ENCODE measurements around the gene SENP2.
"Not testable (repeated sequence)": the region's sequence is repeated elsewhere in the genome, so short reads cannot be mapped to it uniquely, and the experiment has no call there.

DNA sequence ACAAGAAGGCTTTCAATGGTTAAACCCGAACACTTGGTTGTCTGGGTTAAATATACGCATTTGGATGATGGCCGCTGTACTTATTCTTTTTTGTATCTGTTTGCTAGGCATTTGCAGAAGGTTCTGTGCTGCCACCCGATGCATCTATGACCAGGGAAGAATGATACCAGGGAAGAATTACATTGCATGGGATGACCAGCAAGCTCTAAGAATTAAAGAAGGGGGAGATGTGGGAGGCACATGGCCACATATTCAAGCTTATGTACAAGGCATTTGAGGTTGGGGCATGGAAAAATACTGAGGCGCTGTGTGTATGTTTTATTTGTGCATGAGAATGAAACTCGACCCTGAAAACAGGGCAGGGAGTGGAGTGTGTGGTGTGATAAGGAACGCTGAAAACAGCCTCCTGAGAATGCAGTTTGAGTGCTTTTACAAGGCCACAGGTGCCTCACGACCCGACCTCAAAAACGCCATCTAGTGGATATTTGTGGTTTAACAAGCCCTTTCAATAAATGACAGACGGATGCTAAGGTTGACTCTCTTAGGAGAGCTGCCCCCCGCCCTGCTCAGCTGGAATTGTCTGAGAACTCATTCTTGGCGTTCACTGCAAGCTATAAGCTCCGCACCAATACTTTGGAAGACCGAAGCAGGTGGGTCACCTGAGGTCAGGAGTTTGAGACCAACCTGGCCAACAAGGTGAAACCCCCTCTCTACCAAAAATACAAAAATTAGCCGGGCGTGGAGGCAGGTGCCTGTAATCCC, 10.8 kb upstream of the SENP2 start:
- TF ChIP-seq, protein P1, sequence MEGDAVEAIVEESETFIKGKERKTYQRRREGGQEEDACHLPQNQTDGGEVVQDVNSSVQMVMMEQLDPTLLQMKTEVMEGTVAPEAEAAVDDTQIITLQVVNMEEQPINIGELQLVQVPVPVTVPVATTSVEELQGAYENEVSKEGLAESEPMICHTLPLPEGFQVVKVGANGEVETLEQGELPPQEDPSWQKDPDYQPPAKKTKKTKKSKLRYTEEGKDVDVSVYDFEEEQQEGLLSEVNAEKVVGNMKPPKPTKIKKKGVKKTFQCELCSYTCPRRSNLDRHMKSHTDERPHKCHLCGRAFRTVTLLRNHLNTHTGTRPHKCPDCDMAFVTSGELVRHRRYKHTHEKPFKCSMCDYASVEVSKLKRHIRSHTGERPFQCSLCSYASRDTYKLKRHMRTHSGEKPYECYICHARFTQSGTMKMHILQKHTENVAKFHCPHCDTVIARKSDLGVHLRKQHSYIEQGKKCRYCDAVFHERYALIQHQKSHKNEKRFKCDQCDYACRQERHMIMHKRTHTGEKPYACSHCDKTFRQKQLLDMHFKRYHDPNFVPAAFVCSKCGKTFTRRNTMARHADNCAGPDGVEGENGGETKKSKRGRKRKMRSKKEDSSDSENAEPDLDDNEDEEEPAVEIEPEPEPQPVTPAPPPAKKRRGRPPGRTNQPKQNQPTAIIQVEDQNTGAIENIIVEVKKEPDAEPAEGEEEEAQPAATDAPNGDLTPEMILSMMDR (IDR thresholded peaks at IDR 0.05; ENCODE audit: insufficient read depth, low read length) = peak; percentile 18
- TF ChIP-seq, protein P2, sequence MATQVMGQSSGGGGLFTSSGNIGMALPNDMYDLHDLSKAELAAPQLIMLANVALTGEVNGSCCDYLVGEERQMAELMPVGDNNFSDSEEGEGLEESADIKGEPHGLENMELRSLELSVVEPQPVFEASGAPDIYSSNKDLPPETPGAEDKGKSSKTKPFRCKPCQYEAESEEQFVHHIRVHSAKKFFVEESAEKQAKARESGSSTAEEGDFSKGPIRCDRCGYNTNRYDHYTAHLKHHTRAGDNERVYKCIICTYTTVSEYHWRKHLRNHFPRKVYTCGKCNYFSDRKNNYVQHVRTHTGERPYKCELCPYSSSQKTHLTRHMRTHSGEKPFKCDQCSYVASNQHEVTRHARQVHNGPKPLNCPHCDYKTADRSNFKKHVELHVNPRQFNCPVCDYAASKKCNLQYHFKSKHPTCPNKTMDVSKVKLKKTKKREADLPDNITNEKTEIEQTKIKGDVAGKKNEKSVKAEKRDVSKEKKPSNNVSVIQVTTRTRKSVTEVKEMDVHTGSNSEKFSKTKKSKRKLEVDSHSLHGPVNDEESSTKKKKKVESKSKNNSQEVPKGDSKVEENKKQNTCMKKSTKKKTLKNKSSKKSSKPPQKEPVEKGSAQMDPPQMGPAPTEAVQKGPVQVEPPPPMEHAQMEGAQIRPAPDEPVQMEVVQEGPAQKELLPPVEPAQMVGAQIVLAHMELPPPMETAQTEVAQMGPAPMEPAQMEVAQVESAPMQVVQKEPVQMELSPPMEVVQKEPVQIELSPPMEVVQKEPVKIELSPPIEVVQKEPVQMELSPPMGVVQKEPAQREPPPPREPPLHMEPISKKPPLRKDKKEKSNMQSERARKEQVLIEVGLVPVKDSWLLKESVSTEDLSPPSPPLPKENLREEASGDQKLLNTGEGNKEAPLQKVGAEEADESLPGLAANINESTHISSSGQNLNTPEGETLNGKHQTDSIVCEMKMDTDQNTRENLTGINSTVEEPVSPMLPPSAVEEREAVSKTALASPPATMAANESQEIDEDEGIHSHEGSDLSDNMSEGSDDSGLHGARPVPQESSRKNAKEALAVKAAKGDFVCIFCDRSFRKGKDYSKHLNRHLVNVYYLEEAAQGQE (IDR thresholded peaks at IDR 0.05; ENCODE audit: insufficient replicate concordance, low read depth) = not testable (repeated sequence)
- not testable (repeated sequence) for TF ChIP-seq SPI1 (IDR thresholded peaks at IDR 0.05; ENCODE audit: borderline replicate concordance, low read depth); POLR2AphosphoS5 (IDR thresholded peaks at IDR 0.05; ENCODE audit: low read depth)
